Large intestine (tissue), 3 donors: ENCODE results near the gene SNAPC2. TPM values are rescaled to one million over a fixed set of nuclear protein-coding genes. Genes with fewer than 3 reads are reported as not detected.

Experiments used
- DNase-seq, 2 donors: peaks; one replicate each; pipeline versions ENCODE4 v3.0.0 to v3.0.0-alpha.2; 2013
- H3K27ac ChIP-seq: one replicate; pipeline ENCODE4 v1.5.1; 2013; ENCODE audit warnings: low read length
- H3K27me3 ChIP-seq: 2 replicates; pipeline ENCODE4 v1.6.1; 2013; ENCODE audit warnings: low read length; ENCODE audit not compliant: control insufficient read depth, insufficient read depth
- H3K36me3 ChIP-seq: 2 replicates; pipeline ENCODE4 v1.6.1; 2013; ENCODE audit warnings: low read length; ENCODE audit not compliant: control insufficient read depth, insufficient read depth
- H3K4me1 ChIP-seq: one replicate; pipeline ENCODE4 v1.6.1; 2013; ENCODE audit warnings: low read length; ENCODE audit not compliant: control insufficient read depth, insufficient read depth
- H3K4me3 ChIP-seq: one replicate; pipeline ENCODE4 v1.5.1; 2013; ENCODE audit warnings: low read length
- H3K9me3 ChIP-seq: one replicate; pipeline ENCODE4 v1.6.1; 2013; ENCODE audit warnings: mild to moderate bottlenecking, low read depth, low read length, moderate library complexity; ENCODE audit not compliant: control insufficient read depth
- WGBS: methylation state at CpG from one replicate; pipeline ENCODE4 v1.1.5; 2013; ENCODE audit warnings: low lambda C conversion rate; ENCODE audit not compliant: insufficient coverage; 5-methylcytosine and 5-hydroxymethylcytosine counted together
- polyA plus RNA-seq: library from polyadenylated mRNA; unstranded; fragments of 120-200 nt; gene quantifications from one replicate; pipeline ENCODE4 v1.2.1, GENCODE V29; 2013

SNAPC2 gene
- polyA plus RNA-seq, 1 donor: 15.7 TPM

DNA sequence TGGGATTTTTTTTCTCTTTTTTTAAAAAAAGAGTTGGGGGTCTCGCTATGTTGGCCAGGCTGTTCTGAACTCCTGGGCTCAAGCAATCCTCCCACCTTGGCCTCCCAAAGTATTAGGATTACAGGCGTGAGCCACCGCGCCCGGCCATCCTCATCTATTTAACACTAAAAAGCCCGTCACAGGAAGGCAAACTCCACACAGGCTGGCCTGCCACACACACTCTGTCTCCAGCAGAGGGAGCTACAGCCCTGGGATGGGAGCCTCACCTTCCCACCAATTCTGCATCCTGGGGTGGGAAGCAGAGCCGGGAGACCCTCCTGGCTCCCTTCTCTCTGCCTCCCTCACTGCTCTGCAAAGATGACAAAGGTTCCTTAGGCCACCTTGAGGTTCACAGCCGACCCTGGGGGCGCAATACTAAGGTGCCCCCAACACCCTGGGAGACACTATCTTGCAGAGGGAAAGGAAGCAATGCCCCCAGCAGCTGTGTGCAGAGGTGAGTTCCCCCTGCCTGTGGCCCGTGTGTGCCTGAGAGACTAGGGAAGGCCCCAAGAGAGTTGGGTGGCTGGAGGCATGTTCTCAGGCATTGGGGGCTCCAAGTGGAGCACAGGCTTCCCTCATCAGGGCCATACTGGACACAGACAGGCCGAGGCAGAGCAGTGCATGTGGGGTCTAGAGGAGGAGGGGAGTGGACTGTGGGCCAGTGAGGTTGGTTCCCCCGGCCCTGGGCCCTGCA, 50.7 kb downstream of the SNAPC2 start:
- Histone ChIP-seq H3K27me3 (no peaks in the 10 kb centered on the region), H3K36me3 (peaks cover 78% of the 10 kb centered on the region), H3K4me1 (no peaks in the 10 kb centered on the region), H3K9me3 (no peaks in the 10 kb centered on the region), H3K4me3 (no peak overlapping the region), H3K27ac (no peak overlapping the region)
- WGBS: no CpG with 5 or more reads among the region's 12 CpGs
- DNase-seq: no peak

DNA sequence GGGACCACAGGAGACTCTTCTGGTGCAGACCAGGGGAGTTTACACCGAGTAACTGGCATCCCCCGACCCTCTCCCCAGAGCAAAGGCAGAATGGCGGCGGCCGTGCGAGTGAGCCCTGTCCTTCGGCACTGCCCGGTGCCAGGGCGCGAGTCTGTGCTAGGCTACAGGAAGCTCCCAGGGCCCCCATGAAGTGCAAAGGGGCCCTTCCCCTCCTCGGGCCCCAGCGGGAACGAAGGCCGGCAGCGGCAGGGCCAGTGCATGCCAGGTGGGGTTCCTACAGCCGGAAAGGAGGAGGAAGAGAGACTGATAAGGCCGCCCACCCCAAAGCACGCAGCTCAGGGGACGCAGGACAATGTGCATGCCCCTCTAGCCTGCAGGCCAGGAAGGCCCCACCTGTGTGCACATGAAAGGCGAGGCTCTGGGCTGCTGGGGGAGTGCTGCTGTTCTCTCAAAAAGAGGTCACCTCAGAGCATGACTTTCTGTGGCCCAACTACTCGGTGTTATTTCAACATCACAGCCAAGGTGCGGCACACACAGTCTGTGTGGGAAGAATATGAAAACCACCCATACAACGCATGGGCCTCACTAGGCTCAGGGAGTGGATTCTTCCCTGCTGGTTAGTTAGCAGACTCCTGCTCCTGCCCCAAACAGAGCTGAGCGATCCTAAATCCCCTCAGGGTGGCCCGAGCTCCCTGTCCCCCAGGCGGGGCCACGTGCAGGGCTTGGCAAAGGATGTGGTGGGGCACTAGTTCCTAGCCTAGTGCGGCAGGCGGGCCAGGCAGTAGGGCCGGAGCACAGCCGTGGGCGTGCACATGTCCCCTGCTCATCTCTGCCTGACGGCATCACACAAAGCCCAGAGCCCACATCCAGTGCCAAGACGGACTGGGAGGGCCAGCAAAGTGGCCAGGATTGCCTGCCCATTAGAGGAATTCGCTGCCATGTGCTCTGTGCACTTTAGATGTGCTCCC, 51.7 kb downstream of the SNAPC2 start:
- Histone ChIP-seq H3K9me3 (no peaks in the 10 kb centered on the region), H3K36me3 (peaks cover 74% of the 10 kb centered on the region), H3K27me3 (no peaks in the 10 kb centered on the region), H3K4me3 (no peak overlapping the region), H3K27ac (no peak overlapping the region), H3K4me1 (no peaks in the 10 kb centered on the region)
- no CpG with 5 or more reads among the region's 35 CpGs for WGBS
- DNase-seq: peak in 1 of 2 donors; percentile 26

Other genes starting within 250 kb of the SNAPC2 start
- gene MCEMP1, start 243.2 kb upstream of the SNAPC2 start, polyA plus RNA-seq: 0.06 TPM
- 51.2 TPM for gene TRAPPC5, start 239.5 kb upstream of the SNAPC2 start, polyA plus RNA-seq
- gene FCER2, start 218.2 kb upstream of the SNAPC2 start, polyA plus RNA-seq: 0.28 TPM
- gene CLEC4G, start 188.2 kb upstream of the SNAPC2 start, polyA plus RNA-seq: 0.57 TPM
- gene CD209, start 172.8 kb upstream of the SNAPC2 start, polyA plus RNA-seq: 14.4 TPM
- gene CLEC4M, start 157.1 kb upstream of the SNAPC2 start, polyA plus RNA-seq: 0.09 TPM
- 9.3 TPM for gene EVI5L, start 90.1 kb upstream of the SNAPC2 start, polyA plus RNA-seq
- gene PRR36, start 45.9 kb upstream of the SNAPC2 start, polyA plus RNA-seq: 2.1 TPM
- 0.31 TPM for gene LRRC8E, start 31.8 kb upstream of the SNAPC2 start, polyA plus RNA-seq
- gene MAP2K7, start 16.5 kb upstream of the SNAPC2 start, polyA plus RNA-seq: 28.5 TPM
- 1.4 TPM for gene TGFBR3L, start 5.5 kb upstream of the SNAPC2 start, polyA plus RNA-seq
- gene CTXN1, start 5.8 kb downstream of the SNAPC2 start, polyA plus RNA-seq: 7.0 TPM
- gene TIMM44, start 23.3 kb downstream of the SNAPC2 start, polyA plus RNA-seq: 49.1 TPM
- 56.0 TPM for gene ELAVL1, start 85.3 kb downstream of the SNAPC2 start, polyA plus RNA-seq
- 1,345 TPM for gene CCL25, start 132.4 kb downstream of the SNAPC2 start, polyA plus RNA-seq
- gene FBN3, start 229.3 kb downstream of the SNAPC2 start, polyA plus RNA-seq: 3.5 TPM